ENCODE results near the gene ROR1.

The ROR1 gene

DNA sequence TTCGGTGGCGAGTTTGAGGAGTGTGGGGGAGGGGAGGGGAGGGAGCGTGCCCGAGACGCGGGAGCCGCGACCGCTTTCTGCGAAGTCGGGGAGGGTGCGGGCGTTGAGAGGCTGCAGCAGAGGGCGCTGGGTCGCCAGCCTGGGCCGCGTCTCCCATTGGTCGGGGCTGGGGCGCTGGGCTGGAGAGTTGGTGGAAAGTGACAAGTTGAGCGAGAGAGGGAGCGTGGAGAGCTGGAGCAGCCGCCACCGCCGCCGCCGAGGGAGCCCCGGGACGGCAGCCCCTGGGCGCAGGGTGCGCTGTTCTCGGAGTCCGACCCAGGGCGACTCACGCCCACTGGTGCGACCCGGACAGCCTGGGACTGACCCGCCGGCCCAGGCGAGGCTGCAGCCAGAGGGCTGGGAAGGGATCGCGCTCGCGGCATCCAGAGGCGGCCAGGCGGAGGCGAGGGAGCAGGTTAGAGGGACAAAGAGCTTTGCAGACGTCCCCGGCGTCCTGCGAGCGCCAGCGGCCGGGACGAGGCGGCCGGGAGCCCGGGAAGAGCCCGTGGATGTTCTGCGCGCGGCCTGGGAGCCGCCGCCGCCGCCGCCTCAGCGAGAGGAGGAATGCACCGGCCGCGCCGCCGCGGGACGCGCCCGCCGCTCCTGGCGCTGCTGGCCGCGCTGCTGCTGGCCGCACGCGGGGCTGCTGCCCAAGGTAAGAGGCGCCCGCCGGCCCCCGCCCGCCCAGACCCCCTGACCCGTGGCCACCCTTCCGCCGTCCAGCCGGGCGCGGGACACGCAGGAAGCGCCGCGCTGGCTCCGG, at the start of gene ROR1:
ROR1 (plus strand) TSS at position 203 of the 802 bp plus-strand sequence.
- DNase-seq: peak; percentile 82

DNA sequence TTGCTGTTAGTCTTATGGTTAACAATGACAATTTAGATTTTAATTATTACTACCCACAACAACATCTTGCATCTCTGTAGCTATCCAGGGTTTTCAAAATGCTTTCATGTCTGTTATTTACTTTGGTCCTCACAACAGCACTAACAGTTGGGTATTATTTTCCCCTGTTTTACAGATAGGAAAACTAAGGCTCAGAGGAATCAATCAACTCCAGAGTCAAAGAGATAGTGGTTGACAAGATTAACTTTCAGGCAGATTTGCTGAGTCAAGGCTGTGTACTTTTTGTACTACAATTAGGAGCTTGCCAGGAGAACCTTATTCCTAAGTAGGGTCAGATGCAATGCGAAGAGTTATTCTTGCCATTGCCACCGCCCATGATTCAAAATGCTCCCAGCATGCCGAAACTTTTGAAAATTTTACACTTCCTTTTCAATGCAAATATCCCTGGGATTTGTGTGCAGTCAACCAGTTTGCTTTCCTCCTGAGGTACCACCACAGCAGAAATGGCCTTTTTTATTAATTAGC, 49.4 kb upstream of the ROR1 start:
- no peak for DNase-seq

DNA sequence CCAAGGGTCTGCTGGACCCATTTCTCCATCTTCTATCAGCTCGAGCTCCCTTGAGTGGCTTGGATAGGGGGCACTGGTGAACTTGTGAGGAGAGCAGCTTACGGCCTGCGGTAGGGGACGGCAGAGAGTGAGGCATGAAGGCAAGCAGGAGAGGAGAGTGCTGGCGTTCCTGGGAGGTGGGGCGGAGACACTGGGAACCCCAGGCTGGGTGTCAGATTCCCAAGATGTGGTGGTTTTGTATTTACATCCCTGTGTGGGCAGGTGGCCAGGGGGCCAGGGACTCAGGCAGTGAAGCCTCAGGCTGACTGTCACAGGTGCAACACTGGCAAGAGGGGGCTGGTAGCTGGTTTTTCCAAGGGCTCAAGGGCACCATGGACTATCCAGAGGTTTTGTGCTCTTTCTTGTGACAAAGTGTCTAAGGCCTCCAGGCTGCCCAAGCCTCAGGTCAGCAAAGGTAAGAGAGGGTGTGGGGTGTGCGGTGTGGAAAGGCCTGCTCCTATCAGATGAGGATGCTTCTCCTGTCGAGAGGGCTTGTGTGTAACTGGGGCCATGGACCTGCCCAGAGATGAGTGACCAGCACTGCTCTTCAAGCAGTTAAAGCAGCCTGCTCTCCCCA, 45.1 kb upstream of the ROR1 start:
- no peak for DNase-seq

DNA sequence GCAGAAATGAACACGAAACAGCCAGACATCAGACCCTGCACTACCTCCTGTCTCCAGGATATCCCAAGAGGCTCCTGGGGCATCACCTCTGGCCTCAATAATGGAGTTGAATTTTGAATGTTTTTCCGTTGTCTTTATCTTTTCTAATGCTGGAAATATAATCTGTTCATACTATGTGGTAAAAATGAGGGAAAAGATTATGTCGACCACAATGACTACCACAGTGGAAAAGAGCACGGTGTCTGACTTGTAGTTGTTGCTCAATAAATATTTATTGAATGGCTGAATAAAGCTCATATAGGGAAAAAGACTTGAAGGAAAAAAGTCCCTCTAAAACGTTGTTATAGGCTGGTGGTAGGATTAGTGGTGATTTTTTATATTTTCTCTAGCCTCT, 44.6 kb upstream of the ROR1 start:
- DNase-seq: no peak

DNA sequence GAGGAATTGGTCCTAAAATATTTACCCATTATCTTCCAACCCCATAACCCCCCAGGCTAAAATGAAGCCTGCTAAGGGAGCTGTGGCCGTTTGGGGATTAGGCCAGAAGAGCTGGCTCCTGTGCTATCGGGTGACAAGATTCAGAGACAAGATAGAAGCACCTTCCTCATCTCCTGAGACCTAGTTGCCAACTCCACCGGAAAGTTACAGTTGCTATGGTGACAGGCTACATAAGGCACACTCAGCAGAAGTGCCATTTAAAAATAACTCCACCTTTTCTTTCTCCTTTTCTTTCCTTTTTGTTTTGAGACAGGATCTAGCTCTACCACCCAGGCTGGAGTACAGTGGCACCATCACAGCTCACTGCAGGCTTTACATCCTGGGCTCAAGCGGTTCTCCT, 43.6 kb upstream of the ROR1 start:
- no peak for DNase-seq

DNA sequence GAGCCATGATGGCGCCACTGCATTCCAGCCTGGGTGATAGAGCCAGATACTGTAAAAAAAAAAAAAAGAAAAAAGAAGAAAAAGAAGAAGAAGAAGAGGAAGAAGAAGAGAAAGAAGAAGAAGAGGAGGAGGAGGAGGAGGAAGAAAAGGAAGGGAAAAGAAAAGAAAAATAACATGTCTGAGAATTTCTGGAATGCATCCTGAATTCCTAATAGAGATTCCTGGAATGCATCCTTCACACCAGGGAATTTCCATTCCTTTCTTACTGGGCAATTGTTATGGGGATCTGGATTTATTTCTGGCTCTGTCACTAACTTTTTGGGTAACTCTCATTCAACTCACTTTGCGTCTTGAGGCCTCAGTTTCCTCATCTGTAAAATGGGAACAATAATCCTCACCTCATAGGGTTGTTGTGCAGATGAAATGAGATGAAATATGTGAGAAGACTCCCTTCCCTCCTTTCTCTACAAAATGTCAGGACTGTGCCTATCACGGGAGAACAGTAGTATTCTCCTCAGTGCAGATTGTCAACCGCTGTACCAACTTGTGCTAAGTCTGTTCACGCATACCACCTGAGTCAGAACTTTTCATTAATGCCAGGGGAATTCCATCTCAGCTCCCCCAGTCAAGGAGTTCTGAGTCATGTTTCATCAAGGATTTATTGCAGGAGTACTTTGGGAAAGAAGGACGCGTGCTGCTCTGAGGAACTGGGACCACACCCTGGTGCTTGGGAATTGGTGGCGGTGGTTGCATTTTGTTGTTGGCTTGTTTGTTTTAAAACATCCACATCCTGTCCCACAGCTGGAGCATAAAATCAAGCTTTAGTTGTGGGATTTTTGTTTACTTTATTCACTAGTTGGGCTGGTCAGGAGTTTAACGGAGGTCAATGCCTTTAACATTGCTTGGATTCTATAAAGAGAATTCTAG, 42.4 kb upstream of the ROR1 start:
- DNase-seq: peak; percentile 93

DNA sequence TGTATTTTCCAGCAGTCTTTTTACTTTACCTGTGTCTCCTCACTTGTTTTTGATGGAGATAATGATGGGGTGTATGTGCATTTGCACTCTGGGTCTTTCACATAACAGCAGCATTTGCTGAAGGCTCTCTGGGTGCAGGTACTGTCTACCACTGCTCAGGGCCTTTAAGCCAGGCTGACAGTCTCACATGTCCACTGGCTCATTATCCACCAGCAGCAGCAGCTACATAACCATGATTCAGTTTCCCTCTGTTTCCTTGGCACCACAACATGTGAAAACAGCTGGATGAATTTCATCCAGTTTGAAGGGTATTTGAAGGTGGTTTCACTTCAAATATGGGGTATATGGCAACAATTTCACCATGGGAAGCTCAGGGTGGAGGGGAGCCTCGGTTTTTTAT, 41.2 kb upstream of the ROR1 start:
- no peak for DNase-seq

DNA sequence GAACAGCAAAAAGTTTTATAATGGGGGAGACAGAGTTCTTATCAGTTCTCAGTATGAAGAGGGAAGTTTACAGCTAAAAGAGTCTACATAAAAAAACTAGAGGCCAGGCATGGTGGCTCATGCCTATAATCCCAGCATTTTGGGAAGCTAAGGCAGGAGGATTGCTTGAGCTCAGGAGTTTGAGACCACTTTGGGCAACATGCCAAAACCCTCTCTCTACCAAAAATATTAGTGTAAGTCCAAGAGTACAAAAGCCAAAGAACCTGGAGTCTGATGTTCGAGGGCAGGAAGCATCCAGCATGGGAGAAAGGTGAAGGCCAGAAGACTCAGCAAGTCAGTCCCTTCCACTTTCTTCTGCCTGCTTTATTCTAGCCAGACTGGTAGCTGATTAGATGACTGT, 35.0 kb upstream of the ROR1 start:
- DNase-seq: no peak

DNA sequence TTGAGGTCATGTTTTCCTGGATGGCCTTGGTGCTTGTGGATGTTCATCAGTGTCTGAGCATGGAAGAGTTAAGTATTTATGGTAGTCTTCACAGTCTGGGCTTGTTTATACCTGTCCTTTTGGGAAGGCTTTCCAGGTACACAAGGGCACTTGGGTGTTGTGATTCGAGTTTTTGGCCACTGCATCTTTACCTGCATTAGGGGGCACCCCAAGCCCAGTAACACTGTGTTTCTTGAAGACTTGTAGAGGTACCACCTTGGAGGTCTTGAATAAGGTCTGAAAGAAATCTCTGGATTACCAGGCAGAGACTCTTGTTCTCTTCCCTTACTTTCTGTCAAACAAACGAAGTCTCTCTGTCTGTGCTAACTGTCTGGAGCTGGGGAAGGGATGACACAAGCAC, 34.4 kb upstream of the ROR1 start:
- DNase-seq: no peak

DNA sequence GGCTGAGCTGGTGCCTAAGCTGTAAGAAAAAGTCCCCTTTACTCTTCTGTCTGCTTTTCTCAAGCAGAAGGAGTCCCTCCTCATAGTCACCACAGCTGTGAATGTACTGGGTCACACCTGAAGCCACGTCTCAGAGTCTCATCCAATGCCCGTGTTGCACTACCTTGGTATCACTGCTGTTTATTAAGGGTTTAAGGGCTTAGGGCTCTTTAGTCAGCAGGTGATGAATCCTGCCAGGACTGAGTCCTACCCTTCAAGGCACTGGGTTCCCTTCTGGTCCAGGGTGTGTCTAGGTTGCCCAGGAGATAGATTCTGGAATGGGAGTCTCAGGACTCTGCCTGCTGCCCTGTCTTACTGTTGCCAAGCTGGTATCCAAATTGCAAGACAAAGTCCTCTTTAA, 33.4 kb upstream of the ROR1 start:
- no peak for DNase-seq

DNA sequence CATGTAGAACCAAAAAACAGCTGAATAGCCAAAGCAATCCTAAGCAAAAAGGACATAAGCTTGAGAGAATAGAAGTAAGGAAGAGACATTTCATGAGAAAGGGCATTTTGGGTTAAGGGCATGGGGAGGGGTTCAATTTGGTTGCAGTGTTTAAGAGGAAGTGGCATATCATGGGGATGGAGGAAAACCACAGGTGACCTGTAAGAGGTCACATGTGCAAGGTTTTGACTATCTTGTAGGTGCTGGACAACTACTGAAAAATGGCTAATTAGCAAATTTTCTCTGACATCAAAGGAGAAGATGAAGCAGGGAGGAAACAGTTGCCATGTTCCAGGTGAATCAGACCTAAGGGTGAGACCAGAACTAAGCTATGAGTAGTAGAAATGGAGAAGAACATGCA, 31.3 kb upstream of the ROR1 start:
- no peak for DNase-seq

DNA sequence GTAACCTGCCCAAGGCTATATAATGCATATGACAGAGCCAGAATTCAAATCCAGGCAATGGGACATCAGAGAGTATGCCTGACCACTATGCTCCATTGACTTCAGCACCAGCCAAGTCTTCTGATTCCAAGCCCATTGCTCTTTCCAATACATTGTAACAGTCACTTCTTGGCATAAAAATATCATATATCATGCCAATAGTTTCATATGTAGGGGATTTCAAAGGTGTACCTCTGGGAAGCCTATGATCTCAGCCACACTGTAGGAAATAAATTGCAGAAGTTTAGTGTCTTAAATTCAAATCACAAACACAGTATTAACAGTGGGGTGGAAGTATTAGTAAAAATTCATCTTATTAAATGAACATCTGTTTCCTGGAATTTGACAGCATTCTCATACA, 30.0 kb upstream of the ROR1 start:
- DNase-seq: no peak

DNA sequence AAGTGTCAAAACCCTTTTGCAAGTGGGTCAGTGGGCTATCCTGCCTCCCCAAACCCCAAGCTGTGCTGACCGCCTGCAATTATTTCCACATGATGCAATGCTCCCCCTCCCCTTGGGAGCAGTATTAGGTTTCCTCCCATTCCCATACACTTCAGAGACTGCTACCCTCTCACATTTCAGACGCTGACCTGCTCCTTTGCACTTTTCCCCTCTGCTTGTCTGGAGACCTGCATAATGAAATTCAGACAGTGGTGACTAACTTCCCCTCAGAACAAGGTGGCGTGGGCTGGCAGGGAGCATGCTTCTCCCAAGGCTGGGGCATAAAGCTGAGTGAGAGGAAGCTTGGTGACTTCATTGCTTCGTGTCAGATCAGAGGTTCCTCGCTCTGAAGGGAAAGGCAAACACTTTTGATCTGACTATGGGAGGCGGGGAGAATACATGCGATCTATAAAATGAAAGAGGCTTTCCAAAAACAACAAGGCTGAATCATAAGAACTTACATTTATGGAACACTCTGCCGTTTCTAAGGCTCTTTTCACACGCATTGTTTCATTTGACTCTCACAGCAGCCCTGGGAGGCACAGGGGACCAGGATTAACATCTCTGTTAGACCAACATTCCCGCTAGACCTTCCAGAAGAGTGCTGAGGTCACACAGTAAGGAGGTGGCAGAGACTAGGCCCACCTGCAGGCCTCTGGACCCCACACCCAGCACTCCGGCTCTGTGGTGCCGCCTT, 27.5 kb upstream of the ROR1 start:
- DNase-seq: peak; percentile 91

DNA sequence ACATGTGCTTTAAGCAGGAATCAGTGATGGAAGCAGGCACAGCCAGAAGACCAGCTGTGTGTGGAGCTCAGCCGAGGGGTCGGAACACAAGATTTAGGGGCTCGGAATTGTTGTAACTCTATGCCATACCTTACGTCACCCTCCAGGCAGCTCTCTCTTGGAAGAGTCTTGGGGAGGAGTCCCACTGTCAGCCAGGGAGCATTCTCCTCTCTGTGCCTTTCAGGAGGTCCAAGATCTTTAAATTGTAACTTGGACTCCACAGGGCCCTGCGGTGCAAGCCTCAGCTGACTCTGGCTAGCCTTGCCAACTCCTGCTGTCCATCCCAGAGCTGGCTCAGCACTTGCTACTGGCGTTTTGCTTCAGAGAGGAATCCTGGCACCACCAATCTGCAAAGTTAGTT, 26.4 kb upstream of the ROR1 start:
- peak; percentile 37 for DNase-seq

DNA sequence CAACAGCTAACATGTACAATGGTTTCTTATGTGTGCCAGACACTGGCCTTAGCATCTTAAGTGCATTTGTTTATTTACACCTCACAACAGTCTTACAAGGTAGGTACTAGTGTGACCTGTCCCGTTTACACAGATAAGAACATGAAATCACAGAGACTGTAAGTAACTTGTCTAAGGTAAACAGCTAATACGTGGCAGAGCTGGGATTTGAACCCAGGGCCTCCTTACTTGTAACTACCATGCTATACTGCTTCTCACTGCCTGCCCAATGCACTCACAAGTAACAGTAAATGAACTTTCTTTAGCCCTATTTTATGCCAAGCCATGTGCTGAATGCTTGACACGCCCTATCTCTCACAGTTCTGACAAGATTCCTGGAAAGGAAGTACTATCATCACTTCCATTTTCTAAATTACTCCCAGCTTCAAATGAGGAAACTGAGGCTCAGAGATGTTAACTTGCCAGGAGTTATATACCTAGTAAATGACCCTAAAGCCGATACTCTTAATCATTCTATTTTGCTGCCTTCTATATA, 25.7 kb upstream of the ROR1 start:
- DNase-seq: no peak

DNA sequence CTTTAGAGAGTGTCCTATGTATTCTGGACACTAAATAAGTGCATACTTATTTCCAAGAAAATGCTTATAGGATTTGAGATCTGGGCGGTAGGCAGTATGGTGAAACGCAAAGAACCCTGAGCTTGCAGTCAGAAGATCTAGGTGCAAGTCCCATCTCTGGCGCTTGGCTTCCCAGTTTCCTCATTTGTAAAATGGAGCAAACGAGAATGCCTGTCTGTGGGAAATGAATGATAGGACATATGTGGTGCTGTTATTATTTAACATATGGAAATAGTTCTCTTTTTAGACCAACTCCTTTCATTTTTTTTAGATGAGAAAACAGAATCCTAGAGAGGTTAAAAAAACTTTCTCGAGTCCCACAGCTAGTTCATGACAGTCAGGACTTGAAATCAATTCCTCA, 25.2 kb upstream of the ROR1 start:
- DNase-seq: no peak

DNA sequence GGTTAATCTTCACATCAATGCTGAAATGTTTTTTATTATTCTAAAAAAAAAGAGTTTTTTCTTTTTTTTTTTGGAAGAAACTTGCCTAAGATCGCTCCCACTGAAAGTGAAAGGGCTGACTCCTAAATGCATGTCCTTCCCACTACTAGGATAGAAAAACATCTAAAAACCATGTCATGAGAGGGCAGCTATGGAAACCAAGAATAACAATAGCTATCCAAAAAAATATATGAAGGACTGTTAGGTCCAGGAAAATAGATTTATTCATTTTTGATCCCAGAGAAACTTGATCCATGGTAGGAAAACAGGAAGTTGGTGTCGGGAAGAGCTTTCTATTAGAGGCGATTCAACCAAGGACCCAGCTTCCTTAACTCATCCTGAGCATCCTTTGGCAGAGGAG, 23.1 kb upstream of the ROR1 start:
- DNase-seq: no peak

DNA sequence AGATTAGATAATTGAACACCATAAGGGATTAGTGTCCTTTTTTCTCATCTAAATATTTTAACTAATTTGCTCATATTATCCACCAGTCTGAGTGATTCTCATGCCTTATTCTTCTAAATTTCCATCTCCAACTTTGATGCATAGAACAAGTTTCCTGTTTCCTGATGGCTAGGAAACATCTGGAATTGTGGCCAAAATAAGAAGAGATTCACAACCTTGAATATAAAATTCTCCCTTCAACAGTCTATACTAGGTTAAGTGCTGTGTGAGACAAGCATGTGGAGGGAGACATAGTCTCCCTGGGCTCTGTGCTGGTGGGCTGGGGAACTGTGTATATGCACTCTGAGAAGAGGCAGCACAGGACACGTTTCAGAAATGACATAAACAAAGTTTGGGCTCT, 21.6 kb upstream of the ROR1 start:
- DNase-seq: no peak

DNA sequence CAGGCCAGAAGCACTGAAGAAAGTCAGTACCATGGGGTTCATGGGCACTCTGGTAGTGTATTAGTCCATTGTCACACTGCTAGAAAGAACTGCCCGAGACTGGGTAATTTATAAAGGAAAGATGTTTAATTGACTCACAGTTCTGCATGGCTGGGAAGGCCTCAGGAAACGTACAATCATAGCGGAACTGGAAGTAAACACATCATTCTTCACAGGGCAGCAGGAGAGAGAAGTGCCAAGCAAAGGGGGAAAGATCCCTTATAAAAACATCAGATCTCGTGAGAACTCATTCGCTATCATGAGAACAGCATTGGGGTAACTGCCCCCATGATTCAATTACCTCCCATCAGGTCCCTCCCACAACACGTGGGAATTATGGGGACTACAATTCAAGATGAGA, 20.2 kb upstream of the ROR1 start:
- no peak for DNase-seq

DNA sequence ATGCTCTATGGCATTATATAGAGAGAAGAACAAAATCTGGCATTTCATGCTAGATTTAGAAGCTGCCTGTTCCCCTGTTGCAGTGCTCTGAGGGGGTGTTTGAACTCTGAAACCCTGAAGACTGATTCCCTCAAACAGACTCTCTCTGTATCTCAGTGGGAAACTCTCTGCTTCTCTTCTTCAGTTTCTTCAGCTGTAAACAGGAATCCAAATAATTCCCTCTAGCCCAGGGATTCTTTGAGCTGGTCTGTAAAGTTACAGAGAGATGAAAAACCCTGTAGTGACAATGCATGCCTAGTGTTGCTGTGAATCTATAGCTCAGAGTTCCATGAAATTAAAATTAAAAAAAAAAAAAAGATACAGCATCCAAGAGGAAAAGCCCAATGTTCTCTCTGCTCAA, 17.0 kb upstream of the ROR1 start:
- no peak for DNase-seq

DNA sequence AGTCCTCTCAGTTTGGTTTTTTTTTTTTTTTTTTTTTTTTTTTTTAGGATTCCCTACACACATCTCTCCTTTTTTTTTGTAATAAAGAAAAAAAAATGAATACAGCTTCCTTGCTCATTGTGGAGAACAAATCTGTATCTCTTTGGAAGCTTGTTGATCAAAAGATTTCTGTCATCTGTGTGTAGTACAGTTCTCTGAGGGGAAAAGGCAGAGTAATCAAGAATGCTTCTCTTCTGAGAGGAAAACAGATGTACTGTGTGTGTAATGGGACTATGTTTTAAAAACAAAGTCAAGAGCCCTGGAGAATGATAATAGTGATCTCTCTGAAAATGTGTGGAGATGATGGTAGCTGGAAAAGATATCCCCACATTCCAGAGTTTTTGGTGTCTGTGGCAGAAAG, 16.5 kb upstream of the ROR1 start:
- no peak for DNase-seq

DNA sequence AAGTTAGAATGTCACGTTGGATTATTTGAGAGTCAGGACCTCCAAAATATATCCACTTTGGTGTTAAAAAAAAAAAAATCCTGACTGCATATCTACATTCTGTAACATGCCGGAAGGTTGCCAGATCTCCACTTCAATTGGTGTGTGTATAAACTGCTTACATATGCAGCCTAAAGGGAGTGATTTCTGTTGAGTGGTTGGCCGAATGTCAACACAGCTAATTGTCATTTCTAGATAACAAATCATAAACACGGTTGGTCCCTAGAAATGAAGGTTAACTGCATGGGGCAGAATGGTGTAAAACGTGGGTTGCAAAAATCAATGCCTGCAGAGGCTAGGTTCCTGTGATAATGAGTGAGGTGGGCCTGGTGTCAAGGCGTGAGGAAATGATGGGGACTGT, 15.0 kb upstream of the ROR1 start:
- DNase-seq: no peak

DNA sequence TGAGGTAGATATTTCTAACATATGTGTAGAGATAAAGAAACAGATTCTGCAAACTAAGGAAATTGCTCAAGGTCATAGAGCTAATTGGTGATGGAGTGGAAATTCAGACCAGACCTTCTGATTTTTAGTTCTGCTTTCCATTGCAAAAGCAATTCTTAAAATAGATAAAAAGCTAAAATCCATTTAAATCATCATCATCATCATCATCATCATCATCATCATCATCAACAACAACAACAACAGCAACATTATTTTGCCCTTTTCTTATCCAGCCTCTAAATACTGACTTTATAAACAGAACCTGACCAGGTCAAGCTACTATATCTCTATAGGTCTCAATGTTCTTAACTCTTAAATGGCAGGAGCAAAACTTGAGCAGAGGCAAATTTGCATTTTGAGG, 14.0 kb upstream of the ROR1 start:
- DNase-seq: no peak
